GM12872 (cell line): ENCODE results near the gene ELOVL1.

Experiments
- CTCF ChIP-seq: IDR thresholded peaks from 3 replicates; pipeline ENCODE4 v1.5.1; 2011; ENCODE audit warnings: low read depth, mild to moderate bottlenecking, low read length, moderate library complexity; ENCODE audit not compliant: insufficient read depth

The ELOVL1 gene

GRCh38 chr1:43376723-43377235 lies 9.0 kb upstream of the ELOVL1 start:
- no peak for TF ChIP-seq CTCF

GRCh38 chr1:43373066-43373940 lies 5.5 kb upstream of the ELOVL1 start:
- TF ChIP-seq CTCF, result no peak

- no peak for TF ChIP-seq CTCF
Measured at GRCh38 chr1:43372172-43372571, 4.4 kb upstream of the ELOVL1 start.

GRCh38 chr1:43370564-43370963 lies 2.8 kb upstream of the ELOVL1 start:
- TF ChIP-seq CTCF, result no peak

GRCh38 chr1:43368646-43369020 lies 822 bp upstream of the ELOVL1 start:
- TF ChIP-seq CTCF, result no peak

- TF ChIP-seq CTCF, result no peak
Measured at GRCh38 chr1:43367026-43367903, 546 bp downstream of the ELOVL1 start.

- no peak for TF ChIP-seq CTCF
Measured at GRCh38 chr1:43366601-43367025, 1.2 kb downstream of the ELOVL1 start.
